SU-DHL-6 (cell line): ENCODE results near the gene TBC1D9B.

Experiments used
- H2AFZ ChIP-seq: fragments of 200-600 bp; sonication (generic); 2 replicates; pipeline ENCODE4 v1.6.1; 2014; ENCODE audit warnings: low read depth, mild to moderate bottlenecking, moderate library complexity, mixed read lengths, antibody characterized with exemption, low read length; ENCODE audit not compliant: severe bottlenecking
- H3F3A ChIP-seq: fragments of 200-600 bp; shearing (Covaris generic); 2 replicates; pipeline ENCODE4 v1.6.0; 2016; ENCODE audit warnings: antibody characterized with exemption, mild to moderate bottlenecking; ENCODE audit not compliant: insufficient read depth
- H3K27ac ChIP-seq: fragments of 200-600 bp; sonication (generic); 2 replicates; pipeline ENCODE4 v1.5.1; 2016; ENCODE audit warnings: low read depth, mild to moderate bottlenecking, low read length, moderate library complexity, mixed read lengths
- H3K27me3 ChIP-seq: fragments of 200-600 bp; sonication (generic), shearing (Covaris generic); 2 replicates; pipeline ENCODE4 v1.6.0; 2014; ENCODE audit warnings: mild to moderate bottlenecking, low read length
- H3K36me3 ChIP-seq: fragments of 200-600 bp; sonication (generic); 2 replicates; pipeline ENCODE4 v1.6.1; 2014; ENCODE audit warnings: mild to moderate bottlenecking, low read length, mixed read lengths
- H3K4me2 ChIP-seq: fragments of 300-600, 200-600 bp; shearing (Covaris generic), sonication (generic); 2 replicates; pipeline ENCODE4 v1.6.0; 2014; ENCODE audit warnings: low read length, low read depth, mild to moderate bottlenecking; ENCODE audit not compliant: poor library complexity, severe bottlenecking
- H3K4me3 ChIP-seq: fragments of 200-600 bp; sonication (generic); 2 replicates; pipeline ENCODE4 v1.5.1; 2014; ENCODE audit warnings: antibody characterized with exemption, low read length, mild to moderate bottlenecking, mixed read lengths; ENCODE audit not compliant: insufficient read depth, poor library complexity, severe bottlenecking
- H3K79me2 ChIP-seq: fragments of 200-600 bp; sonication (generic); 2 replicates; pipeline ENCODE4 v1.6.1; 2014; ENCODE audit warnings: mild to moderate bottlenecking, low read length, moderate library complexity; ENCODE audit not compliant: insufficient read depth
- H3K9ac ChIP-seq: fragments of 200-600 bp; sonication (generic); 2 replicates; pipeline ENCODE4 v1.7.0; 2014; ENCODE audit warnings: mild to moderate bottlenecking, low read length
- H3K9me2 ChIP-seq: fragments of 200-600 bp; sonication (generic); replicated peaks from 2 replicates; pipeline ENCODE4 v1.6.1; 2014; ENCODE audit warnings: low read length; ENCODE audit not compliant: insufficient read depth
- H3K9me3 ChIP-seq: fragments of 200-600 bp; sonication (generic); 2 replicates; pipeline ENCODE4 v1.6.1; 2014; ENCODE audit warnings: low read length, mixed read lengths; ENCODE audit not compliant: insufficient read depth
- H4K20me1 ChIP-seq: fragments of 200-600 bp; sonication (generic); 2 replicates; pipeline ENCODE4 v1.6.1; 2014; ENCODE audit warnings: low read depth, mild to moderate bottlenecking, antibody characterized with exemption, low read length, moderate library complexity, mixed read lengths
- CTCF ChIP-seq: fragments of 200-600 bp; sonication (generic); IDR thresholded peaks from one replicate; pipeline ENCODE4 v1.5.1; 2017; ENCODE audit warnings: antibody characterized with exemption, mild to moderate bottlenecking, low read length, moderate library complexity; ENCODE audit not compliant: insufficient read depth, poor library complexity, severe bottlenecking
- EZH2phosphoT487 ChIP-seq: fragments of 200-600 bp; sonication (generic), shearing (Covaris generic); conservative IDR thresholded peaks from 2 replicates; pipeline ENCODE4 v1.6.1; 2018; ENCODE audit warnings: mild to moderate bottlenecking, antibody characterized with exemption, low read length, moderate library complexity, mixed read lengths

TBC1D9B gene

GRCh38 chr5:179887802-179888201 is 19.9 kb downstream of the TBC1D9B start:
- Histone ChIP-seq H3K9me3 (peaks cover 19% of the 10 kb centered on the region; the same call in 1 of the 2 replicates), H3K9ac (no peak overlapping the region), H3K36me3 (peaks cover 26% of the 10 kb centered on the region), H3K79me2 (no peaks in the 10 kb centered on the region), H3K9me2 (no peaks in the 10 kb centered on the region), H3K4me3 (no peak overlapping the region), H2AFZ (no peak overlapping the region), H3K27me3 (no peaks in the 10 kb centered on the region), H3K27ac (no peak overlapping the region), H4K20me1 (no peaks in the 10 kb centered on the region), H3F3A (no peaks in the 10 kb centered on the region; the same call in 1 of the 2 replicates), H3K4me2 (no peak overlapping the region)
- TF ChIP-seq CTCF (no peak), EZH2phosphoT487 (no peak)

- H3K4me2 ChIP-seq, result no peak overlapping the region
- no peak for TF ChIP-seq EZH2phosphoT487
- TF ChIP-seq CTCF, result no peak
- H3K9ac ChIP-seq, result no peak overlapping the region
- H3K9me2 ChIP-seq, result no peaks in the 10 kb centered on the region
- no peaks in the 10 kb centered on the region; the same call in 1 of the 2 replicates for H3F3A ChIP-seq
- H4K20me1 ChIP-seq, result no peaks in the 10 kb centered on the region
- H3K36me3 ChIP-seq, result peaks cover 26% of the 10 kb centered on the region
- H3K27me3 ChIP-seq, result no peaks in the 10 kb centered on the region
- no peak overlapping the region for H2AFZ ChIP-seq
- H3K9me3 ChIP-seq, result peaks cover 26% of the 10 kb centered on the region; the same call in 1 of the 2 replicates
- no peaks in the 10 kb centered on the region for H3K79me2 ChIP-seq
- no peak overlapping the region for H3K27ac ChIP-seq
- no peak overlapping the region for H3K4me3 ChIP-seq
Measured at GRCh38 chr5:179887095-179887494, 20.6 kb downstream of the TBC1D9B start.

DNA sequence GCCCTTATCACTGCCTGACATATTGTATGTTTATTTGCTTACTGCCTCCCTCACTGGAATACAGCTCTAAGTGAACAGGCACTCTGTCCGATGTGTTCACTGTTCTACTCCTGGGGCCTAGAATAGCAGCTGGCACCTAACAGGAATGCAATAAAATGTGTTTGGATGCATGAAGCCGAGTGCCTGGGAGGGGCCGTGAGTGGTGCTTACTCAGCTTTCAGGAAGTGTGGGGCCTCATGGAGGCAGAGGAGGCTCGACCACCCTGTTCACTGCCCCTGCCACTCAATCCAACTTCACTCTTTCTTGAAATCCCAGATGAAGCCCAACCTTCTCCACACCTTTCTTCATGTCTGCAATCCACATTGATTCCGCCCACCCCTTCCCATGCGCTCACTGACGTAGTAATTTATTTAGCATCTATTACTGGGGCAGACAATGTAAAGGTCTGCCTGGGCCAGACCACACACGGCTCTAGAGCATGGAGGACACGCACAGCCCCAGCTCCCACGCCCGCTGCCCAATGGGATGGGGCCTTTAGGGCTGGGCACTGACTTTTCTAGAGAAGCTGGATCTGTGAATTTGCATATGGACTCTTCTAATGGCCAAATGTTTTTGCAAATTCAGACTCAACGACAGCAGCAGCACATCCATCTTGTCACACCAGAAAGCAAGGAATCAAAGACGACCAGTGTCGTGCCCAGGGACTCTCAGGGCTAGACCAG is 21.3 kb downstream of the TBC1D9B start:
- Histone ChIP-seq H3K36me3 (peaks cover 26% of the 10 kb centered on the region), H3K27ac (no peak overlapping the region), H3K27me3 (no peaks in the 10 kb centered on the region), H3K79me2 (no peaks in the 10 kb centered on the region), H3F3A (no peaks in the 10 kb centered on the region; the same call in 1 of the 2 replicates), H3K9me2 (no peaks in the 10 kb centered on the region), H2AFZ (no peak overlapping the region), H3K9me3 (peaks cover 26% of the 10 kb centered on the region; the same call in 1 of the 2 replicates), H3K4me2 (no peak overlapping the region), H3K9ac (no peak overlapping the region), H4K20me1 (no peaks in the 10 kb centered on the region), H3K4me3 (no peak overlapping the region)
- no peak for TF ChIP-seq EZH2phosphoT487
- TF ChIP-seq CTCF, result no peak
